Activated T-cell treated with anti-CD3 and anti-CD28 coated beads for 24 hours (primary cell): ENCODE measurements around the gene IFNLR1.

ENCODE experiments used
- DNase-seq: peaks from one replicate; pipeline ENCODE4 v3.0.0-alpha.2; 2020; ENCODE audit warnings: low read depth

Gene IFNLR1

DNA sequence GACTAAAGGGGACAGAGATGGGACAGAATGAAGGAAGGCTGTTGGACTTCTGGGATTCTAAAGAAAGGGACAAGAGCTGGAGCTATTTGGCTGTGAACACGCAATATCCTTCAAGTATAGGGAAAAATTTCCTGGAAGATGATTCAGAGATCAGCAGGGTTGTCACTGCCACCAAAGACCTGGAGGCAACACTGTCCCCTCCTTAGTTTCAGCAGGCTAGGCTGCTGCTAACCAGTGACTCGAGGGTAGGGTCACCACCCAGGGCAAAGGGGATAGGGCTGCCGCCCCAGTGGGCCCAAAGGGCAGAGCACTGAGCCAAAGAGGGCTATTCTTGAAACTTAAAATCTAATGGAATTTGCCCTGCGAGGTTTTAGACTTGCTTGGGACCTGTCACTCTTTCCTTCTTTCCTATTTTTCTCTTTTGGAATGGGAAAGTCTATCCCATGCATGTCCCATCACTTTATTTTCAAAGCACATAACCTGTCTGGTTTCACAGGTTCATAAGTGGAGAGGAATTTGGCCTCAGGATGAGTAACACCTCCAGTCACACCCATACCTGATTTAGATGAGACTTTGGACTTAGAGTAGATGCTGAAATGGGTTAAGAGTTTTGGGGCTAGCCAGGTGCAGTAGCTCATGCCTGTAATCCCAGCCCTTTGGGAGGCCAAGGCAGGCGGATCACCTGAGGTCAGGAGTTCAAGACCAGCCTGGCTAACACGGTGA, 11.9 kb downstream of the IFNLR1 start:
- DNase-seq, result no peak

DNA sequence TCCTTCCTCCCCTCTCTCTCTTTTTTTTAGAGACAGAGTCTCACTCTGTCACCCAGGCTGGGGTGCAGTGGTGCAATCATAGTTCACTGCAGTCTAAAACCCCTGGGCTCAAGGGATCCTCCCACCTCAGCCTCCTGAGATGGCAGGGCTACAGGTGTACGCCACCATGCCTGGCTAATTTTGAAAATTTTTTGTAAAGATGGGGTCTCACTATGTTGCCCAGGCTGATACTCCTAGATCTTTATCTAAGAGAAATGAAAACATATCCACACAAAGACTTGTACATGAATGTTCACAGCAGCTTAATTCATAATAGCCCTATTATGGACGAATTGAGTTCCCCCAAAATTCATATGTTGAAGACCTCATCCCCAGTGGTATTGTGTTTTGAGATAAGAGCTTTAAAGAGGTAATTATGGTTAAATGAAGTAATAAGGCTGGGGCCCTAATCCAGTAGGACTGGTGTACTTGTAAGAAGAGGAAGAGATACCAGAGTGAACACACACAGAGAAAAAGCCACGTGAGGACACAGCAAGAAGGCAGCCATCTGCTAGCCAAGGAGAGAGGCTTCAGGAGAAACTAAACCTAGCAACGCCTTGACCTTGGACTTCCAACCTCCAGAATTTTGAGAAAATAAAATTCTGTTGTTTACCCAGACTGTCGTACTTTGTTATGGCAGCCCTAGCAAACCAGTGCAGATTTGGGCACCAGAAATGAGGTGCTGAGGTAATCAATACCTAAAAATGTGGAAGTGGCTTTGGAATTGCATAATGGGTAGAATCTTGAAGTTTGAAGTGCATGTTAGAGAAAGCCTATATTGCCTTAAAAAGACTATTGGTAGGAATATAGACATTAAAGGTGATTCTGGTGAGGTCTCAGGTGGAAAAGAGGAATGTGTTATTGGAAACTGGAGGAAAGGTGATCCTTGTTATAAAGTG, 13.2 kb downstream of the IFNLR1 start:
- DNase-seq, result no peak

DNA sequence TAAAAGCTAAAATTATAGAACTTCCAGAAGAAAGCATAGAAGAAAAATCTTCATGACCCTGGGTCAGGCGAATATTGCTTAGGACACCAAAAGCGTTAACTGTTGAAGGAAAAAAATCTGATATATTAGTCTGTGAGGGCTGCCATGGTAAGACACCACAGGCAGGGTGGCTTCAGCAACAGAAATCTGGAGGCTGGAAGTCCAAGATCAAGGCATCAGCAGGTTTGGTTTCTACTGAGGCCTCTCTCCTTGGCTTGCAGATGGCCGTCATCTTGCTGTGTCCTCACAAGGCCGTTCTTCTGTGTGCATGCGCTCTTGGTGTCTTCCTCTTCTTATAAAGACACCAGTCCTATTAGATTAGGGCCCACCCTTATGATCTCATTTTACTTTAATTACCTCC, 14.5 kb downstream of the IFNLR1 start:
- no peak for DNase-seq

DNA sequence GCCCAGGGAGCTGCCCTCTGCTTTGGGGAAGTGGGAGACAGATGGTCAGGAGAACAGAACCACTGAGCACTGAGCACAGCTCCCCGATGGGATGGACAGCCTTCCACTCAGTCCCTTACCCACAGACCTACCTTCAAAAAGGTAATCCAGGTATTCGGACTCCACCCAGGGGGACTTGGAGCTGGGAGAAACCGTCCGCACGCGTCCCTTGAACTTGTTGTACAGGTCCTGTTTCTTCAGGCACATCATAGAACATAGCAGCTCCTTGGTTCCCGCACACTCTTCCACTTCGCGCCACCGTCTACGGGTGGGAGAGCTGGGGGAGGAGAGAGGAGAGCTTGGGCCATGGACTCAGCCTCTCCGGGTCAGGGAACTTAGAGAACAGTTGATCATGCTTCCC, 17.8 kb downstream of the IFNLR1 start:
- no peak for DNase-seq

DNA sequence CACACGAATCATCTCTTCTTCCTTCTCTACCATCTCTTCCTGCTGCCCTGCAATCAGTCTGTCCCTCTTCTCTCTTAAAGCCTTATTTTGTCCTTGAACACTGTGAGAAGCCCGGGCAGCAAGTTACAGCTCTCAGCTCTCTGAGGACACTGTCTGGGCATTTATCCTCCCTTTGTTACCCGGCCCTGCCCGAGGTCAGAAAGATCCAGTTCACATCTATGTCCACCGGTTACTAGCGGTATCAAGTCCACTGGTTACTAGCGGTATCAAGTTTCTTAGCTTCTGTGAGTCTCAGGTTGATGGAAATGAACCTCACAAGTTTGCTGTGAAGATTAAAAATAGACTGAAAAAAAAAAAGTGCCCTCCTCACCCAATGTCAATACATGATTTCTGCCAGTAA, 18.8 kb downstream of the IFNLR1 start:
- no peak for DNase-seq

DNA sequence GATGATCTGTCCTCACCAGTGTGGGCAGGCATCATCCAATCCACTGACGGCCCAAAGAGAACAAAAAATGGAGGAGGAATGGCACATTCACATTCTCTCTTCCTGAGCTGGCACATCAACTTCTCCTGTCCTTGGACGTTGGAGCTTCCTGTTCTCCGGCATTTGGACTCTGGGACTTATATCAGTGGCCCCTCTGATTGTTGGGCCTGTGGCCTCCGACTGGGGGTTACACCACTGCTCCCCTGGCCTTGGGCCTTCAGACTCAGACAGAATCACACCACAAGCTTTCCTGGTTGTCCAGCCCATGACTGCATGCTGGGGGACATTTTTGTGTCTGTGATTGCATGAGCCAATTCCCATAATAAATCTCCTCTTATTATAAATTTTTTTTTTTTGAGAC, 20.1 kb downstream of the IFNLR1 start:
- no peak for DNase-seq

DNA sequence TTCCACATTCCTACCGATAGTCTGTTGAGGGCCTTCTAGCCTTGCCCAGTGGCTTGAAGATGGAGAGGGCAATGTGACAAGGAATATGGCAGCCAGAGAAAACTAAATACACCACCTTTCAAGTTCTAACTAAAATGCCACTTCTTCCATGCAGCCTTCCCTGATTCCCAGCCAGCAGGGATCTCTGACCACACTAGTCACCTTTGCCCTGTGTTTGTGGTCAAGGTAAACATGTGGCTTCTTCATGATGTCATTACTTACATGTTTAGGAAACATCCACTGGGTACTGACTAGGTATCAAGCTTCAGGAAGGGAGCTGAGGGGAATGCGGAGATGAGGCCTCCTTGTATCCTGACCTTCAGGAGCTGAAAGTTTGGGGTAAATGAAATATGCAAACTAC, 21.6 kb downstream of the IFNLR1 start:
- DNase-seq, result no peak

DNA sequence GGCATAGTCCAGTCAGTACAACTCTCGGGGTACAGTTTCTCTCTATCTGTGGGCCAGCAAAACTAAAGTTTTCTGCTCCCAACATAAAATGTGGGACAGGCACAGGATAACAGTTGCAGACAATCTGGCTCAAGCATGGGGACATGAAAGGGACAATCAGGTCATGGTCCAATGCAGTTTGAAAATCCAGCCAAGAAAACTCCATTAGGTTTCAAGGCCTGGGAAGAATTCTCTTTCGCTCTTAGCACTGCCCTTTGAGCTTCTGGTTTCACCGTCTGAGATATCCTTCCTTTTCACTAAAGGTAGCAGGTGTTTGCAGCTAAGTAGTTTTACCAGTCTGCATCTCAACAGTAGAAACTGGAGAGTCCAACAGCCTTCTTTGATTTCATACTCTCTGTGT, 23.1 kb downstream of the IFNLR1 start:
- no peak for DNase-seq

DNA sequence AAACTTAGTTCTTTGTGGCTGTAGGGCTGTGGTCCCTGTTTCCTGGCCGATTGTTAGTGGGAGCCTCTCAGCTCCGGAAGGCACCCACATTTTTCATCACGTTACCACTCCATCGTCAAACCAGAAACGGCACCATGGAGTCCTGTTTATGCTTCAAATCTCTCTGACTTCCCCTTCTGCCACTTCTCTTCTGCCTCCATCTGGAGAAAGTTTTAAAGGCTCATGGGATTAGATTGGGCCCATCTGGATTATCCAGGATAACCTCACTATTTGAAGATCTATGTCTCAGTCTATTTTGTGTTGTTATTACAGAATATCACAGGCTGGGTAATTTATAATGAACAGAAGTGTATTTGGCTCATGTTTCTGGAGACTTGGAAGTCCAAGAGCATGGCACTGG, 24.9 kb downstream of the IFNLR1 start:
- DNase-seq, result no peak

DNA sequence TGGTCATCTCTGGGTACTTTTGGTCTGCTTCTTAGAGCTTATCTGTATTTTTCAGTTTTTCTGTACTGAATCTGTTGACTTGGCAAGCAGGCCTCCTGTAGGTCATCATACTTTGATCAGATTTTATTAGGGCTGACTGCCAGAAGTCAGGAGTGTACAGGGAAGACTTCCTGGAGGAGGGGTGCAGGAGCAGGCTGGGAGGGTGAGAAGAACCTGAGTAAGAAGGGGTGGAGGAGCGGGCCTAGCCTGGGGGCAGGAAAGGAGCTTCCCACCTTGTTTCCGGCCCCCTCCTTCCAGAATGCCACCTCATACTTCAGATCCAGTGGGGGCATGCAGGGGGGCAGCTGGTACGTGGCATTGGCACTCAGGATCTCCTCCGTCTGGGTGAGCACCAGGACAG, 25.8 kb downstream of the IFNLR1 start:
- no peak for DNase-seq

DNA sequence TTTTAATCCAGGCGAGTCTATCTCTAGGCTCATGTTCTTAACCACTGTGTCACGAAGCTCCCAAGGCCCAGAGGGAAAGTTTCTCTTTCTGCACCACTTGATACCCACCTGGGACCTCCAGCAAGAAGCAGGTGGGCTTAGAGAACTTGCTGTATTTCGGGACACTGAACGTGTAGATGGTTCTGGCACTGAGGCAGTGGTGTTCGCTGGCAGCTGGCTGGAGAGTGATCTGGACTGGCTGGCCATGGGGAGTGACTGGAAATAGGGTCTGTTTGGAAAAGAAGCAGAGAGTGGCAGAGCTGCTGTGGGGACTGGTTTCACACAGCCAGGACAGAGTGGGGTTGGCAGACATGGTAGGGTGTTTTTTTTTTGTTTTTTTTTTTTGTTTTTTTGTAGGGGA, 27.7 kb downstream of the IFNLR1 start:
- DNase-seq, result no peak

DNA sequence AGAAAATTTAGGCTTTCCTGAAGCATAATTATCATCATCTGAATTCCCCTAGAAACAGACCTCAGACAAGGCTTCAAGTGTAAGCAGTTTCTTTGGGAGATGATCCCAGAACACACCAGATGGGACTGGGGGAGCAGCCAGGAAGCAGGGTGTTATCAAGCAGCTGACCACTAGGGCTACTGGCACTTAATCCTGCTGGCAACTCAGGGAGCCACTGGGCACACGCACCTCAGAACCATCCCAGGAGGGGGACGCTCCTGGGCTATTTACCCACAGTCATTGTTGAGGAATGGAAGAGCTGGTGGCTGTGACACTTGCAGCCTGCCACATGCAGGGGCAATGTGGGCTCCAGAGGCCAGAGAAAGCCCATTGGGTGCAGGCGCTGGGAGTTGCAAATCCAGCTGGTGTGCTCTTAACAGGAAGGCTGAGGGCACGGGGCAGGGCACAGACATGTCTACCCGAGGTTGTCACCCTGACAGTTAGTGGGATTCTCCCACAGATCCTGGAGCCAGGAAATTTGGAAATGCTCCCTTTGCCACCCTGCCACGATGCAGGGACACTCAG, 29.1 kb downstream of the IFNLR1 start:
- DNase-seq, result no peak

DNA sequence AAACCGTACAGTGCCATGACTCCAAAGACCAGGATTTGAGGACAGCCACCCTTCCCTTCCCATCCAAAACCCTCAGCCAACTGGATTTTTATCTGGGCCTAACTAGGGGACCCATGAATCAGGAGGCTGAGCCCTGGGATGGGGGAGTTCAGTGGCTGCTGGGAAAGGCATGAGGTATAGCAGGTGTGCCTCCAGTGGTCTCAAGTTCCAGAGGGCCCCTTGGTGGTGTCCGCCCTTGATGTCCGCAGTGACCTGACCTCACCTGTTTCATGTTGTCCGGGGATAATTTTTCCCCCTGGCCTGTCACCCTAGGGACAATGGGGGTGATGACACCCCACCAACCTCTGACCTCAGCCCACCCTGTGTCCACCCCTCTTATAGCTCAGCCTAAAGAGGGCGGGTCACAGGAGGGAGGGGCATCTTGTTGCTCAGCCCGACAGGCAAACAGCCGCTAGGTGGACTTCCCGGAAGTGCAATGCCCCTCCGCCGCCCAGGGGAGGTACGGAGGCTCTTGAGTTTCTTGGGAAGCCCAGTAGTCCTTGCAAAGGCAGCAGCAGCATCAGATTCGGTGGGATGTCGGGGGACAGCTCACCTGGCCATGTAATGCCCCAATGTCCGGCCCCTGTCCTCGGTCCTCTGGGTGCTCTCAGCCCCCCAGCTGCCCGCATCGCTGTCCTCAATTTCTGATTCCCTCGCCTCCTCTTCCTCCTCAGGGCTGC, 30.4 kb downstream of the IFNLR1 start:
- DNase-seq, result no peak

DNA sequence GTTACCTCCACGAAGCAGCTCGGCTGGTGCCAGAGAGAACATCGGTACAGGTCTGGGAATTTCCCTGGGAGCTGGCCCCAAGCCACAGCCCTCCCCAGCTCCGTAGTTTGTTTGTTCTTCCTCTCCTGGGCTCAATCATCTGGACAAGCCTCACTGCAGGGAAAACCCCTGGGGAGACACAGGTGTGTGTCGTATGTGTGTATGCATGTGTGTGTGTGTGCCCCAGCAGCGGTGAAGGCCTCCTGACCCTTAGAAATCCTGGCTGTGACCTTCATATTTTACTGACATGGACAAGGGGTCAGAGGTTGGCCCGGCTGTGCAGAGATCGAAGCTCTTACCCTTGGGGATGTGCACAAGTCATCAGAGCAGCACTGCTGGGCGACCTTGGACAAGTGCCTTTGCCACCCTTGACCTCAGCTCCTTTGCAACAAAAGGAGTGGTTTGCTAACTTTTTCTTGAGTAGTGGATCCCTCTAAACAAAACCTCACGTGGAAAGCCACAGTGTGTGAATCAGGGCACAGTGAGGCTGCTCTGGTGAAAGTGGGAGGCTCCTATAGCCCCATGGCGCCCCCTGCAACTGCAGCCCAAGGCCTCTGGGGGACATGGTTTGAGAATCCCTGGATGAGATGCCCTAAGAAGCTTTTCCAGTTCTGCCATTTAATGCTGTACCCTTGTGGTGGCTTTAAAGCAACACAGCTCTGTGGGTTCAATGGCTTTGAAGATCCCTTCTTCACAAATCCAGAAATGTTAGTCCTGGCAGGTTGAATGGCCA, 31.9 kb downstream of the IFNLR1 start:
- no peak for DNase-seq

DNA sequence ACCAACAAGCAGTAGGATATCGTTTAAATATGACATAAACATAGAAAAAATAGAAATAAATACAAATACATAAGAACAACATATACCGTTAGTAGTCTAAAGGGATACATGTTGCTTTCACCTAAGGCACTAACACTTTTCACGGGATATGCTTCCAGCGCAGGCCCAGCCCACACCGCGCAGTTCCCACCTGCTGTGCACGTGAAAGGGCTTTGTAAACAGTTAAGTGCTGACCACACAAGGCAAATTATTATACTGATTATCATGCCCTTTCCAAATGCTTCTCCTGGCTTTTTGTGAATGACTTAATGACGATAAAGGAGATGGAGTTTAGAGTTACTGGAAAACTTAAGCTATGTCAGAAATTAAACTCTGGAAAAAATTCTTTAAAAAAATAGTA, 32.9 kb downstream of the IFNLR1 start:
- DNase-seq, result no peak

DNA sequence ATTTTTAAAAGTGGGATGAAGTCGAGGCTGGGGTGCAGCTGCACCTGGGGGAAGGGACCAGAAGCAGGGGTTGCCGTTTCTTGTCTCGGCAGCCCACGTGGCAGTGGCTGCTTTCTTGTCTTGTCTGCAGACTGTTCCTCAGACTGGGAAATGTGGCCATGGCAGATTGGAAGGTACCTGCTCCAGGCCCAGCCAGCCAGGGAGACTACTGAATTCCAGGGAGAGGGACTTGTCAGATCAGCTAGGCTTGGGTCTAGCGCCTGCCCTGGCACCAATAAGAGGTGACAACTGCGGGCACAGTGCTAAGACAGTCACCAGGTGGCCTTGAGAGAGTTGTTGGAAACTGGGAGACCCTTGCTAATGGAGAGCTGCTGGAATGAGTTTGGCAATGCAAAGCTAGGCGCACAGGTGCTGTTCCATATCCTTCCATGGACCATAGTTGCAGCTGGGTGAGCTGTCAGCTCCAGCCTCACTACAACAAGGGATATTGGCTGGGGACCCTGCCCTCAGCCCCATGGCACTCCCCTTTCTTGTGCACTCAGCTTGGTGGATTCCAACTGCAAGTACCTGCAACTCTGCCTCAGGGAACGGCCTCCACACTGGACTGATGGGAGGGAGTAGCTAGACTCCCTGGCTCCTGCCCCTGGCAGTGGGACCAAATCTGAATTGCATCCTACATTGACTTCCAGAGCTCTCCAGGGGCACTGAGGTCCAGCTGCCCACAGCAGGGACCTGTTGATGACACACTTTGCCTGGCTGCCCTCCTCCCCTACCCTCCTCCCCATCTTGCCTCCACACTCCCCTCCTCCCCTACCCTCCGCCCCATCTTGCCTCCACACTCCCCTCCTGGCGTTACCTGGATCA, 34.2 kb downstream of the IFNLR1 start:
- DNase-seq, result no peak

DNA sequence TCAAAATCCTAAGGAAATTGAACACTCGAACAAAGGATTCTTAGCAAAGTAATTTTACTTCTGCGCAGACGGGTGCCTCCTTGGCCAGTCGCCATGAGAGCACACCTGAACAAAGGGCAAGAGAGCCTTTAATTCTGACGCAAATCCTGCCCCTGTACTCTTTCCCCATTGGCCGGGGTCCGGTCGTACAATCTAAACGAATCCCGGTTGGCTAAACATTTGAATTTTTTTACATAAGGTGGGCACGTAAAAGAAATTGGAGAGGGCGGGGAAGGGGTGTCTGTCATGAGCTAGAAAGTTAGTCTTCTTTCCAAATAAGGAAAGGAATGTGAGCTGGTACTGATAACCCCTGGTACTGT, 35.9 kb downstream of the IFNLR1 start:
- no peak for DNase-seq

DNA sequence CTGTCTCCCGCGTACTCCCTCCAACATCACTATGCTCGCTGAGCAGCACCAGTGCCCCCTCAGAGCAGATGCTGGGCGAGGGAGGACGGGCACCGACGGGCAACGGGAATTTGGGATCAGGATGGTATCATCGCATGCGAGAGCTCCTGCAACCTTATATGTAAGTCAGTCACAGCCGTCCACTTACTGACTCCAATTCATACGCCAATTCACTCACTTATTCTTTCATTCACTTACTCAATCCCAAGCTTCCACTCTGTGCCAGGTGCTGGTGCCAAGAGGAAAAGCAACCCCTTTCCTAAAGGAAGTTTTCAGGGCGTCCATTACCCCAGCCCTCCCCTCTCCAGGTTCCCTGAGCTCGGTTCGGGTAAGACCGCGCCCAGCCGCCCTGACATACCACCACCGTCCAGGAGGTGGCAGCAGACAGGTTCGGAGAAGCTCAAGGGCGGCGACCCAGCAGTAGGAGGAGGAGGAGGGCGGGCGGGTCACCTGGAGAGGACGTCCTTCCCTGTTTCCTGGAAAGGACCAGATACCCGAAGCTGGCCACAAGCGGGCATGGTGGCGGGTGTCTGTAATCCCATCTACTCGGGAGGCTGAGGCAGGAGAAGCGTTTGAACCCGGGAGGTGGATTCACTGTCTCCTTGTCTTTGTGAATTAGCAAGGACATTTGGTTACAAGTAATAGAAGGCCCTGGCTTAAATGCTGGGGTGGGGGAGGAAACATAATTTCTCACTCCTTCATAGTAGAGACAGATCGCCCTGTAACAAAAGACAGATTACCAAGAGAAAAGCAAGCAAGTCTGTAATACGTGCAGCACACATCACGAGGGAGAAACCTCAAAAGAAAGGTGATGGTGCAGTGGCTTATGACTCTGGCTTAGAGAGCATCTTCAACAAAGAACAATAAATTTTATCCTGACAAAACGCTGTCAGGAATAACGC, 36.6 kb downstream of the IFNLR1 start:
- peak; percentile 84 for DNase-seq

DNA sequence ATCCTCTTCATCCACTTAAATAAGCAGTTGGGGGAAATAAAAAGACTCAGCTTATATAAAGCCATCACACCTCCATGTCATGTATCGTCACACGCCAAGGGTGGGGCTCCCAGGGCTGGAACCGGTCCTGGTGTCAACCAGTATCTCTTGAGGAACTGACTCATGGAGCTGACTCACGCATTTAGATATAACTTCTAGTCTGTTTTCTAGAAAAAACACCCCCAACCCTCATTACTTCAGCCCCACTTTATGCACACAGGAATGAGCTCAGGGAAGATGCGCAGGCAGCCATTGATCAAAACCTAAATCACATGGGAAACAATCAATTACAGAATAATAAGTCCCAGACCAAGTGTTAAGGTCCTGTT, 37.2 kb downstream of the IFNLR1 start:
- DNase-seq, result peak; percentile 48

DNA sequence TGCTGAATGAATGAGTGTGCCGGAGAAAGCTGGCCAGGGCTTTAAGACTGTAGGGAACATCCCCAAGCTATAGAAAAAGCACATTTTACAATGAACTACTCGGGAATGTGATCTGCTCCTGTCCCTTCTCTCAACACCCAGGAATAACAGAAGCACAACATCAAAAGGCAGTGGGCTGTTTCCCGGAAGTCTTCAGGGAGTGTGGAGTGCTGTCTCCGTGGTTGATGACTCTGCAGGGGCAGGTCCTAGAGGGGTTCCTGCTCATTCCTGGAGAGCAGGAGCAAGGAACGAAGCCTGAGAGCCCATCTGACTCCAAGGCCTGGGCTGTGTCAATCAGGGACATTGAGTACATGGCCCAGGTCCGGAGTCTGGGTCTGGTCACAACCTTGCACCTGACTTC, 39.3 kb downstream of the IFNLR1 start:
- no peak for DNase-seq
